B cell (primary cell): Measurements from ENCODE around the gene CIZ1.

ENCODE experiments used
- EZH2 ChIP-seq: IDR thresholded peaks from 2 replicates; pipeline ENCODE4 v1.6.1; 2012; ENCODE audit warnings: borderline replicate concordance, low read depth, mild to moderate bottlenecking, moderate library complexity, low read length; ENCODE audit not compliant: insufficient read depth, poor library complexity, severe bottlenecking
- TF ChIP-seq, protein P1 (sequence below): fragments of 200-600 bp; IDR thresholded peaks from one replicate; pipeline ENCODE4 v1.8.0; 2022; ENCODE audit warnings: antibody characterized with exemption, mild to moderate bottlenecking

DNA sequence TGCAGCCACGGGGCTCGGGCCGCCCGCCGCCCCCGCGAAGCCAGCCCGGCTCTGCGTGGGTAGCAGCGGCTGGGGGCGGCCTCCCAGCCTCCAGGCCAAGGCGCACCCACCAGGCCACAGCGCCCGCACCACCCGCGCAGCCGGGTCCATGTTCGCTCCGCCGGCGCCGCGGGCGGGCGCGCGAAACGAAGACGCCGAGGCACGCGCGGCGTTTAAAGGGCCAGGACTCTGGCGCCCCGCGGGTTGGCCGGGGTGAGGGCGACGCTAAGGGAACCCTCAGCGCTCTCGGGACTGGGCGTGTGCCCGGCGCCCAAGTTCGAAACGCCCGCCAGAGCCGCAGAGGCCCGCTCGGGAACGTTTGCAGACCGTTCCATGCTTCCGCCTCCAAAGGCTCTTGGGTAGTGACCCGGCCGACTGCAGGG is 63.8 kb downstream of the CIZ1 start, which contains the start of gene PTGES2:
- TF ChIP-seq, protein P1, sequence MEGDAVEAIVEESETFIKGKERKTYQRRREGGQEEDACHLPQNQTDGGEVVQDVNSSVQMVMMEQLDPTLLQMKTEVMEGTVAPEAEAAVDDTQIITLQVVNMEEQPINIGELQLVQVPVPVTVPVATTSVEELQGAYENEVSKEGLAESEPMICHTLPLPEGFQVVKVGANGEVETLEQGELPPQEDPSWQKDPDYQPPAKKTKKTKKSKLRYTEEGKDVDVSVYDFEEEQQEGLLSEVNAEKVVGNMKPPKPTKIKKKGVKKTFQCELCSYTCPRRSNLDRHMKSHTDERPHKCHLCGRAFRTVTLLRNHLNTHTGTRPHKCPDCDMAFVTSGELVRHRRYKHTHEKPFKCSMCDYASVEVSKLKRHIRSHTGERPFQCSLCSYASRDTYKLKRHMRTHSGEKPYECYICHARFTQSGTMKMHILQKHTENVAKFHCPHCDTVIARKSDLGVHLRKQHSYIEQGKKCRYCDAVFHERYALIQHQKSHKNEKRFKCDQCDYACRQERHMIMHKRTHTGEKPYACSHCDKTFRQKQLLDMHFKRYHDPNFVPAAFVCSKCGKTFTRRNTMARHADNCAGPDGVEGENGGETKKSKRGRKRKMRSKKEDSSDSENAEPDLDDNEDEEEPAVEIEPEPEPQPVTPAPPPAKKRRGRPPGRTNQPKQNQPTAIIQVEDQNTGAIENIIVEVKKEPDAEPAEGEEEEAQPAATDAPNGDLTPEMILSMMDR, result no peak
- no peak for TF ChIP-seq EZH2
